GM12872 (cell line): Measurements from ENCODE around the gene PHF21B.

Experiments
- TF ChIP-seq, protein P1 (sequence below): IDR thresholded peaks from 3 replicates; pipeline ENCODE4 v1.5.1; 2011; ENCODE audit warnings: low read depth, mild to moderate bottlenecking, low read length, moderate library complexity; ENCODE audit not compliant: insufficient read depth

Gene PHF21B

GRCh38 chr22:44965171-44965570, 44.6 kb downstream of the PHF21B start:
- TF ChIP-seq, protein P1, sequence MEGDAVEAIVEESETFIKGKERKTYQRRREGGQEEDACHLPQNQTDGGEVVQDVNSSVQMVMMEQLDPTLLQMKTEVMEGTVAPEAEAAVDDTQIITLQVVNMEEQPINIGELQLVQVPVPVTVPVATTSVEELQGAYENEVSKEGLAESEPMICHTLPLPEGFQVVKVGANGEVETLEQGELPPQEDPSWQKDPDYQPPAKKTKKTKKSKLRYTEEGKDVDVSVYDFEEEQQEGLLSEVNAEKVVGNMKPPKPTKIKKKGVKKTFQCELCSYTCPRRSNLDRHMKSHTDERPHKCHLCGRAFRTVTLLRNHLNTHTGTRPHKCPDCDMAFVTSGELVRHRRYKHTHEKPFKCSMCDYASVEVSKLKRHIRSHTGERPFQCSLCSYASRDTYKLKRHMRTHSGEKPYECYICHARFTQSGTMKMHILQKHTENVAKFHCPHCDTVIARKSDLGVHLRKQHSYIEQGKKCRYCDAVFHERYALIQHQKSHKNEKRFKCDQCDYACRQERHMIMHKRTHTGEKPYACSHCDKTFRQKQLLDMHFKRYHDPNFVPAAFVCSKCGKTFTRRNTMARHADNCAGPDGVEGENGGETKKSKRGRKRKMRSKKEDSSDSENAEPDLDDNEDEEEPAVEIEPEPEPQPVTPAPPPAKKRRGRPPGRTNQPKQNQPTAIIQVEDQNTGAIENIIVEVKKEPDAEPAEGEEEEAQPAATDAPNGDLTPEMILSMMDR, result no peak

DNA sequence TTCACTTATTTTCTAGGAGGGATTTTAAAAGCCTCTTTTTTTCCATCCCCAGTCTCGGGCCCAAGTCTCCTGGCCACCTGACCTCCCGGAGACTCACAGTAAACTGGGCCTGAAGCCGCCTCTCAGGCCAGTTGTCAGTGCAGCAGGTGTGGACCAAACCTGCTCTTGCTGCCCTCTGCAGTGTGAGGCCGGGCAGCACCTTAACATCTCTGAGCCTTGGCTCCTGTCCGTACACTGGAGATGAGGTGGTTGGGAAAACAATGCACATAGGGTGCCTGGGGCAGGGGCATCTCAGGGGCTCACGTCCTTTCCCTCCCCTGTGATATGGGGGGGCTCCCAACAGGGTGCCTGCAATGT, 45.1 kb downstream of the PHF21B start:
- TF ChIP-seq, protein P1, result no peak

DNA sequence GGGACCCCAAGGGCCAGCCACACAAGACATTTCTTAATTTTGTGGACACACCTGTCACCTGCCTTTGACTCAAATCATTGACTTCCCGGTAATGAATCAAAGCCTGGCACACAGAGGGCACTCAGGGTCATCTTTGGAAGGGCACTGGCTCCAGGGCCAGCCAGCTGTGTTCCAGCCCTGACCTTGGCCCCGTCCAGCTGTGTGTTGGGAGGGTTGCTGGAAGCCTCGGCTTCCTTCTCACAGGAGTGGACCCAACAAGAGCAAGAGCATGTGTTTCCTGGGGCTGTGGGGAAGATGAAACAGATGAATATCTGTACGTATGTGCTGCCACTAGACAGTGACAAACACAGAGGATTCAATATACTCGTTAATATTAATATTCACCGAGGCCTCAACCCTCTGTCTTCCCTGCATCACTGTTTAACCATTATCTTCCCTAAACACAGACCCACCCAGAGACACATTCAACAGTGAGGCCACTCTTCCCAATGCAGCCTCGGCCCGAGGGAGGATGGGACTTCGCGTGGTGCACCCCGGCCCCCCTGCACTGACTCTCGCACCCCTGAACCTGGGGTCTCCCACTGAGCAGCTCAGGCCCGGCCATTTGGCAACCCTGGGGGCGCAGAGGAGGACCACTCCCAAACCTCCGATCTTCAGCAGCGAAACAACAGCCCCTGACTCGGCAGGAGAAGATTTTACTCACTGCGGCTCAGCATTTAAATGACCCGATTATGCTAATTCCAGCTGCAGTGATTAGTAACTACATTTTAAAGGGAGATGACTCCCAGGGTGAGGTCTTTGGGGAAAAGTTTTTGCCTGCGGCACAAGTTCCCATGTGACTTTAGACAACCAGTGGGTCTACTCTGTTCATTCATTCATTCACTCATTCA, 45.7 kb downstream of the PHF21B start:
- TF ChIP-seq, protein P1, result no peak

DNA sequence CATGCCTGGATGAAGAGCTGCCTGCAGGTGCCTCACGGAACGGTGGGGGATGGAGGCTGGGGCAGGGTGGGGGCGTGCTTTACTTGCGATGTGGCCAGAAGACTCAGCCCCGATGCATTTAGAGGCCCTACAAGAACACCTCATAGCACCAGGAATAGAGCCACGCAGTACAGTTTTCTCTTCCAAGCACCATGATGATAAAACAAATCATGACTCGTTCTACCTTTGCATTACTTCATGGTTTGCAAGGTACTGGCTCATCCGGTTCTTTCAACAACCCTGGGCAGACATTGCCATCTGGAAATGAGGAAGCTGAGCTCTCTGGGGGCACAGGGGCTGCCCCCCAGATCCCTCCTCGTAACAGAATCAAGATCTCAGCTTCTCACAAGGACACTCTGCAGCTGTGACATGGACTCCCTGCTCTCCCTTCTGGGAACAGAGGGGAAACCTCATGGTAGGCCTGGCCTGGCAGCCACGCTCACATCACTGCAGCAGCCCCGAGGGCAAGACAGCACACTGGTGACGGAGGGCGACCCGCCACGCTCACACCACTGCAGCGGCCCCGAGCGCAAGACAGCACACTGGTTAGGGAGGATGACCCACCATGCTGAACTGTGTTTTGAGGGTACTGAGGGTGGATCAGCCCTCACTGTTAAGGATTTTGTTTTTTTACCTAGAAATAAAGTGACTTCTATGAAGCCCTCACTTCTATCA, 46.9 kb downstream of the PHF21B start:
- TF ChIP-seq, protein P1, result no peak

GRCh38 chr22:44956840-44957767, 52.7 kb downstream of the PHF21B start:
- TF ChIP-seq, protein P1, result no peak; the same call in 2 of the 3 replicates

DNA sequence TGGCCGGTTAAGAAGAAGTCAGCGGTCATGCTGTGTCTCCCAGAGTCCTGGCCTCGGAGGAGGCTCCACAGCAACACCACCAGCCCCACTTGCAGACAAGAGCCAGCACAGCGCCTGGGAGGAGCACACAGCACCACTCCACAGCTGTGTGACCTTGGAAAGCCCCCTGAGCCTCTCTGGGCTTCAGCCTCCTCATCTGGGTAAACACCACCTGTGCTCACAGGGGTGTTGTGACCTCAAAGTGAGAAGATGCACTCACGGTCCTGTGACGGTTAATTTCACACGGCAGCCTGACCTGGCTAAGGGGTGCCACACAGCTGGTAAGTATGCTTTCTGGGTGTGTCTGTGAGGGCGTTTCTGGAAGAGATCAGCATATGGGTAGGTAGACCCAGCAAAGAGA, 54.7 kb downstream of the PHF21B start:
- TF ChIP-seq, protein P1, result no peak

DNA sequence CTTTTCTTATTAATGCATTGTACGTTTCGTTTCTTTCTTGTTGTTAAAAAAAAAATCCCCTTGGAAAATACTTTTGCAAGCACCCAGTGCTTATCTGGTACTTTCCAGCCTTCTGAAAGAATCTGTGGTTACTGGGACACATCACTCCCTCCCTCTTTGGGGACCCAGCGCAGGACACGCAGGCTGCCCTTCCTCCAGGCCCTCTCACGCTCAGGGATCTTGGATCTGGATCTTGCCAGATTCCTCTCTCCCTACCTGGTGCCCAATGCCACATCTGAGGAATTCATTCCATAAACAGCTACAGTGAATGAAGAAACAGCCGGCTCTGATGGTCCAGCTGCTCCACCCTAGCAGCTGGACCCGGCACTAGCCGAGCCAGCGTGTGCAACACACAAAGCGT, 55.7 kb downstream of the PHF21B start:
- TF ChIP-seq, protein P1, result no peak
